ENCODE measurements around the gene ZCCHC17.

DNA sequence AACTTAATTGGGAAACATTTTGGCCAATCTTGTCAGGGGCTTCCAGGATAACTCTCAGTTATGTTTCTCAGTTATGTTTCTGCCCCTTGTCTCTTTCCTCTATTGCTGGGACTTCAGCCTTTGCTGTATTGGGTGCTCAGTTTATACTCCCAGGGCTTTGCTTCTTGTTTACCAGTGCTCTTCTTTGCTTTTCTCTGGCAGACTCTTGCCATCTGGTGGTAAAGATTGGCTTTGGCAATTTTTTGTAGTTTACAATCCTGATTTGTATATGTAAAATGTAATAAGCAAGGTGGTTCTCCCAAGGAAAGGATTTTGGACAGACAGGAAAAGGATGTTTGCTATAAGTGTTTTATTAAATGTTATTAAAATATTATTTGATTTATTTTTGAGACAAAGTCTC is 38.2 kb downstream of the ZCCHC17 start:
- TF ChIP-seq, protein P1, sequence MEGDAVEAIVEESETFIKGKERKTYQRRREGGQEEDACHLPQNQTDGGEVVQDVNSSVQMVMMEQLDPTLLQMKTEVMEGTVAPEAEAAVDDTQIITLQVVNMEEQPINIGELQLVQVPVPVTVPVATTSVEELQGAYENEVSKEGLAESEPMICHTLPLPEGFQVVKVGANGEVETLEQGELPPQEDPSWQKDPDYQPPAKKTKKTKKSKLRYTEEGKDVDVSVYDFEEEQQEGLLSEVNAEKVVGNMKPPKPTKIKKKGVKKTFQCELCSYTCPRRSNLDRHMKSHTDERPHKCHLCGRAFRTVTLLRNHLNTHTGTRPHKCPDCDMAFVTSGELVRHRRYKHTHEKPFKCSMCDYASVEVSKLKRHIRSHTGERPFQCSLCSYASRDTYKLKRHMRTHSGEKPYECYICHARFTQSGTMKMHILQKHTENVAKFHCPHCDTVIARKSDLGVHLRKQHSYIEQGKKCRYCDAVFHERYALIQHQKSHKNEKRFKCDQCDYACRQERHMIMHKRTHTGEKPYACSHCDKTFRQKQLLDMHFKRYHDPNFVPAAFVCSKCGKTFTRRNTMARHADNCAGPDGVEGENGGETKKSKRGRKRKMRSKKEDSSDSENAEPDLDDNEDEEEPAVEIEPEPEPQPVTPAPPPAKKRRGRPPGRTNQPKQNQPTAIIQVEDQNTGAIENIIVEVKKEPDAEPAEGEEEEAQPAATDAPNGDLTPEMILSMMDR (conservative IDR thresholded peaks at IDR 0.05; ENCODE audit: low read depth, low read length) = peak; percentile 72
- TF ChIP-seq EZH2 (IDR thresholded peaks at IDR 0.05; ENCODE audit: low read length, unreplicated experiment) = no peak

Data from PC-3 (cell line).